GM18873 (cell line): ENCODE data around the gene UROC1.

Source experiments
- ATAC-seq: cut with Tn5 transposase; IDR thresholded peaks from one replicate; pipeline ENCODE4 v1.9.1; 2021; ENCODE audit warnings: mild to moderate bottlenecking, moderate library complexity, moderate number of reproducible peaks; ENCODE audit not compliant: unreplicated experiment, low FRiP score

Gene UROC1

DNA sequence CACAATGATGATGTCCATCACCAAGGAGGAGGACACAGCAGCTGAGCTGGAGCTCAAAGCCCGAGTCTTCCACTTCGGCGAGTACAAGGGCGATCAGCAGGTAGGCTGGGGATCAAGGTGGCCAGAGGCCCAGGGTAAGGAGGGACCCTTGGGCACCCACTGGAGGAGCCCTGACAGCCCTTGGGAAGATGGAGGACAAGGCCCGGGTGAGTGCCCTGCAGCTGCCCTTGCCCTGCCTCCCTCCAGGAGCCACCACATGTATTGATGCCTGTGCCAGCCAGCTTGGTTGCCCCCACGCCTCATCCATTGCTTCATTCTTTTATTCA, 84.5 kb downstream of the UROC1 start:
- ATAC-seq = no peak

DNA sequence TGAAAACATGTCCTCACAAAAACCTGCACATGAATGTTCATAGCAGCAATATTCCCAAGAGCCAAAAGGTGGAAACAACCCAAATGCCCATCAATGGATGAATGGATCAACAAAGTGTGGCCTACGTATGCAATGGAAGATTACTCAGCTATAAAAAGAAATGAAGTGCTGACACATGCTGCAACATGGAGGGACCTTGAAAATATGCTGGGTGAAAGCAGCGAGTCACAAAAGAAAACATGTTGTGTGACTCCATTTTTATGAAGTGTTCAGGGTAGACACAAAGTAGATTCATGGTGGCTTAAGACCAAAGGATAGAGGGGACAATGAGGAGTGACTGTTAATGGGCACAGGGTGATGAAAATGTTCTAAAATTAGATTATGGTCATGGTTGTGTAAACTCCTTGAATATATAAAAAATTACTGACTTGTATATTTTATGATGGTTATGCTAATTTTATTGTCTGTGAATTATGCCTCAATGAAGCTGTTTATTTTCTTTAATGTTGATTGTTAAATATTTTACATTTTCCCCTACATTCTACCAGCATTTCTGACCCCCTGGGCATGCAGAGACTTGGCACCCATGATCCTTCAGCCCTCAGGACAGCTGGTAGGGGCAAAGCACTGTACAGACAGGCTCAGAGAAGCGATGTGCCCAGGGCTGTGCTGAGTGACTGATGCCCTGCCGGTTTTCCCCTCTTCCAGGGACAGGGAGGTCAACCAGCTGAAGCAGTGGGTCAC, 85.0 kb downstream of the UROC1 start:
- ATAC-seq = no peak
